Endothelial cell of umbilical vein (primary cell): ENCODE data around the gene EP400. TPM values are rescaled to one million over a fixed set of nuclear protein-coding genes. Genes with fewer than 3 reads are reported as not detected.

ENCODE experiments used
- BruUV-seq: library from RNA; stranded (reverse); fragments of 400-500 nt; replicated peaks from 2 replicates; lab custom pipeline; 2021; lab: Mats Ljungman, UMichigan
- CTCF ChIA-PET: fragments of 300-600, 350-600 bp; sonication (Branson Sonifier 250); formaldehyde crosslinking; loops from one replicate; lab custom pipeline; 2021; ENCODE audit warnings: antibody characterized with exemption, inconsistent platforms; lab: Charles Lee
- POLR2A ChIA-PET: fragments of 300-600, 350-600 bp; sonication (Branson Sonifier 250); formaldehyde crosslinking; loops from one replicate; lab custom pipeline; 2021; ENCODE audit warnings: antibody characterized with exemption, inconsistent platforms; lab: Charles Lee
- DNase-seq: peaks from one replicate; pipeline ENCODE4 v3.0.0-alpha.2; 2011; ENCODE audit warnings: low read depth, low spot score
- FAIRE-seq: peaks from 2 replicates; lab custom pipeline; 2011; peaks lifted over from hg19 to GRCh38; lab: Jason Lieb, UNC
- H2AFZ ChIP-seq: 2 replicates; pipeline ENCODE4 v1.6.0; 2012; ENCODE audit warnings: low read depth, low read length, control low read depth, inconsistent platforms
- H3K27ac ChIP-seq: 2 replicates; pipeline ENCODE4 v1.5.1; 2011; ENCODE audit warnings: low read depth, mild to moderate bottlenecking, control low read depth, low read length, moderate library complexity; ENCODE audit not compliant: insufficient read depth
- H3K27me3 ChIP-seq, 2 experiments: 2 replicates each; pipeline versions ENCODE4 v1.6.0 to v1.6.1; 2011; ENCODE audit warnings: low read length in 2 of 2, mixed read lengths in 1 of 2; ENCODE audit not compliant: control insufficient read depth in 2 of 2, insufficient read depth in 2 of 2
- H3K36me3 ChIP-seq, 2 experiments: 2 replicates in 1 of 2; 3 replicates in 1 of 2; pipeline ENCODE4 v1.5.1; 2011; ENCODE audit warnings: low read length in 2 of 2, mild to moderate bottlenecking in 1 of 2, moderate library complexity in 1 of 2; ENCODE audit not compliant: control insufficient read depth in 2 of 2, insufficient read depth in 2 of 2; ENCODE audit errors: extremely low read depth in 1 of 2
- H3K4me1 ChIP-seq: 3 replicates; pipeline ENCODE4 v1.5.1; 2011; ENCODE audit warnings: mild to moderate bottlenecking, low read length; ENCODE audit not compliant: control insufficient read depth, insufficient read depth; ENCODE audit errors: extremely low read depth
- H3K4me2 ChIP-seq: 2 replicates; pipeline ENCODE4 v1.6.1; 2011; ENCODE audit warnings: low read length, control low read depth, mixed read lengths; ENCODE audit not compliant: insufficient read depth
- H3K4me3 ChIP-seq, 3 experiments: fragments of 200-600 bp in 1 of 3; sonication (generic), shearing (Covaris generic) in 1 of 3; replicated peaks in 1 of 3; 2 replicates each; pipeline ENCODE4 v1.5.1; 2011 to 2016; ENCODE audit warnings: control low read depth in 3 of 3, low read length in 3 of 3, mild to moderate bottlenecking in 2 of 3, inconsistent platforms in 1 of 3, low read depth in 1 of 3, moderate library complexity in 1 of 3; ENCODE audit not compliant: insufficient read depth in 1 of 3
- H3K79me2 ChIP-seq: 2 replicates; pipeline ENCODE4 v1.6.0; 2012; ENCODE audit warnings: low read length, inconsistent platforms; ENCODE audit not compliant: control insufficient read depth, insufficient read depth
- H3K9ac ChIP-seq: replicated peaks from 2 replicates; pipeline ENCODE3; 2011; ENCODE audit warnings: low read length, control low read depth; ENCODE audit not compliant: insufficient read depth; ENCODE audit errors: extremely low read depth
- H3K9me1 ChIP-seq: replicated peaks from 3 replicates; pipeline ENCODE4 v1.6.0; 2011; ENCODE audit warnings: mild to moderate bottlenecking, low read length; ENCODE audit not compliant: control insufficient read depth, insufficient read depth; ENCODE audit errors: extremely low read depth
- H3K9me3 ChIP-seq: replicated peaks from 2 replicates; pipeline ENCODE4 v1.5.1; 2012; ENCODE audit warnings: low read length, inconsistent platforms; ENCODE audit not compliant: control insufficient read depth, insufficient read depth
- H4K20me1 ChIP-seq: replicated peaks from 2 replicates; pipeline ENCODE3; 2011; ENCODE audit warnings: mild to moderate bottlenecking, low read length; ENCODE audit not compliant: control insufficient read depth, insufficient read depth; ENCODE audit errors: extremely low read depth
- EZH2 ChIP-seq: IDR thresholded peaks from 2 replicates; pipeline ENCODE4 v1.6.1; 2012; ENCODE audit warnings: borderline replicate concordance, low read depth, mild to moderate bottlenecking, moderate library complexity, low read length, inconsistent platforms; ENCODE audit not compliant: severe bottlenecking
- FOS ChIP-seq: IDR thresholded peaks from 2 replicates; pipeline ENCODE4 v1.6.1; 2011; ENCODE audit warnings: mild to moderate bottlenecking, low read length, moderate library complexity, borderline replicate concordance; ENCODE audit not compliant: insufficient read depth
- GATA2 ChIP-seq: IDR thresholded peaks from 2 replicates; pipeline ENCODE4 v1.7.0; 2011; ENCODE audit warnings: low read depth, mild to moderate bottlenecking, moderate library complexity, mixed read lengths, low read length; ENCODE audit not compliant: insufficient read length, insufficient read depth
- JUN ChIP-seq: IDR thresholded peaks from 2 replicates; pipeline ENCODE4 v1.6.1; 2011; ENCODE audit warnings: borderline replicate concordance, low read depth; ENCODE audit not compliant: insufficient read length, insufficient read depth
- MYC ChIP-seq: IDR thresholded peaks from one replicate; pipeline ENCODE4 v1.6.1; 2011; ENCODE audit warnings: mild to moderate bottlenecking, low read depth, low read length
- POLR2A ChIP-seq: IDR thresholded peaks from 2 replicates; pipeline ENCODE4 v1.6.1; 2012; ENCODE audit warnings: low read depth, mild to moderate bottlenecking, control low read depth, low read length
- POLR2AphosphoS5 ChIP-seq: IDR thresholded peaks from 2 replicates; pipeline ENCODE4 v1.6.1; 2012; ENCODE audit warnings: low read depth, mild to moderate bottlenecking, control low read depth, low read length, moderate library complexity; ENCODE audit not compliant: insufficient read depth
- dilution Hi-C: fragments of 300-500 bp; cut with MboI; formaldehyde crosslinking; loops from one replicate; pipeline ENCODE4 v1.15.0; 2019; ENCODE audit warnings: low sequenced_read_pairs; ENCODE audit not compliant: extremely low pct_ligation_motif_present
- intact Hi-C: fragments of 100-400 bp; cut with micrococcal nuclease; formaldehyde crosslinking; loops from one replicate; pipeline ENCODE4 v1.10.0; 2022
- polyA plus RNA-seq, 4 experiments: library from polyadenylated mRNA; depleted of rRNA in 3 of 4; stranded (reverse) in 3 of 4; unstranded in 1 of 4; fragments of >200 nt; gene quantifications; 2 replicates each; pipeline versions ENCODE4 v1.2.1 to v1.2.3, GENCODE V29; 2011 to 2012; ENCODE audit warnings: missing spikeins in 1 of 4
- total RNA-seq: library from RNA; stranded (reverse); gene quantifications from 2 replicates; pipeline ENCODE4 v1.2.3, GENCODE V29; 2021
- TF ChIP-seq, protein P1 (sequence below): IDR thresholded peaks from 2 replicates; pipeline ENCODE4 v1.6.1; 2011; ENCODE audit not compliant: insufficient read depth, insufficient read length
- TF ChIP-seq, protein P2 (sequence below), 2 donors: IDR thresholded peaks; 1 replicate in 1 of 2; 2 replicates in 1 of 2; pipeline ENCODE4 v1.5.1; 2011; ENCODE audit warnings: low read length in 2 of 2, mild to moderate bottlenecking in 2 of 2, moderate library complexity in 2 of 2, control low read depth in 1 of 2, inconsistent platforms in 1 of 2, low read depth in 1 of 2; ENCODE audit not compliant: insufficient read depth in 1 of 2; ENCODE audit errors: extremely low read depth in 1 of 2

EP400 gene
- total and polyA plus RNA-seq, 2 donors (not counting 3 experiments of a cell fraction or from before 2014, with no cell fraction given), result 9.0 to 57.7 TPM

DNA sequence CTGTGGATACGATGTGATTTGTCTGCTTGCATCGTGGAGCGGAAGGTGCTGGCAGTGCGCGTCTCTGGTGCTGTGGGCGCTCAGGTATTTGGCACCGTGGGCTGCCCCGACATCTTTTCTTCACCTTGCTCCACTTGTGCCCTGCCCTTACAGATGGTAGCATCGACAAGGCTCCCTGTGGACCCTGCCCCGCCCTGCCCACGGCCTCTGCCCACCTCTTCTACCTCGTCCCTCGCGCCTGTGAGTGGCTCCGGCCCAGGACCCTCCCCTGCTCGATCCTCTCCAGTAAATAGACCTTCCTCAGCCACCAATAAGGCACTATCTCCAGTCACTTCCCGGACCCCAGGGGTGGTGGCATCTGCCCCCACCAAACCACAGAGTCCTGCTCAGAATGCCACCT, 36.6 kb downstream of the EP400 start:
- intact Hi-C loops, result no loop called here
- no peak overlapping the region for H3K9ac ChIP-seq
- no peaks in the 10 kb centered on the region for H3K79me2 ChIP-seq
- H3K4me1 ChIP-seq, result no peaks in the 10 kb centered on the region
- no peak for FAIRE-seq
- dilution Hi-C loops, result no loop called here
- POLR2A ChIA-PET, result no interaction called here
- H3K27ac ChIP-seq, result no peak overlapping the region
- no peaks in the 10 kb centered on the region for H4K20me1 ChIP-seq
- H2AFZ ChIP-seq, result no peak overlapping the region
- H3K4me2 ChIP-seq, result no peak overlapping the region
- CTCF ChIA-PET, result no interaction called here
- H3K9me3 ChIP-seq, result no peaks in the 10 kb centered on the region
- no TSS peak for BruUV-seq
- H3K36me3 ChIP-seq, result peaks cover 16 to 39% of the 10 kb centered on the region in 2 experiments
- TF ChIP-seq, protein P1, sequence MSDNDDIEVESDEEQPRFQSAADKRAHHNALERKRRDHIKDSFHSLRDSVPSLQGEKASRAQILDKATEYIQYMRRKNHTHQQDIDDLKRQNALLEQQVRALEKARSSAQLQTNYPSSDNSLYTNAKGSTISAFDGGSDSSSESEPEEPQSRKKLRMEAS, result no peak
- no peak for TF ChIP-seq JUN
- no peak for TF ChIP-seq MYC
- no peak for TF ChIP-seq POLR2AphosphoS5
- no peak for TF ChIP-seq FOS
- no peak for TF ChIP-seq GATA2
- no peak for TF ChIP-seq POLR2A
- TF ChIP-seq EZH2, result no peak
- TF ChIP-seq, protein P2, sequence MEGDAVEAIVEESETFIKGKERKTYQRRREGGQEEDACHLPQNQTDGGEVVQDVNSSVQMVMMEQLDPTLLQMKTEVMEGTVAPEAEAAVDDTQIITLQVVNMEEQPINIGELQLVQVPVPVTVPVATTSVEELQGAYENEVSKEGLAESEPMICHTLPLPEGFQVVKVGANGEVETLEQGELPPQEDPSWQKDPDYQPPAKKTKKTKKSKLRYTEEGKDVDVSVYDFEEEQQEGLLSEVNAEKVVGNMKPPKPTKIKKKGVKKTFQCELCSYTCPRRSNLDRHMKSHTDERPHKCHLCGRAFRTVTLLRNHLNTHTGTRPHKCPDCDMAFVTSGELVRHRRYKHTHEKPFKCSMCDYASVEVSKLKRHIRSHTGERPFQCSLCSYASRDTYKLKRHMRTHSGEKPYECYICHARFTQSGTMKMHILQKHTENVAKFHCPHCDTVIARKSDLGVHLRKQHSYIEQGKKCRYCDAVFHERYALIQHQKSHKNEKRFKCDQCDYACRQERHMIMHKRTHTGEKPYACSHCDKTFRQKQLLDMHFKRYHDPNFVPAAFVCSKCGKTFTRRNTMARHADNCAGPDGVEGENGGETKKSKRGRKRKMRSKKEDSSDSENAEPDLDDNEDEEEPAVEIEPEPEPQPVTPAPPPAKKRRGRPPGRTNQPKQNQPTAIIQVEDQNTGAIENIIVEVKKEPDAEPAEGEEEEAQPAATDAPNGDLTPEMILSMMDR (IDR thresholded peaks at IDR 0.05; ENCODE audit: extremely low read depth in 1 of 2, insufficient read depth in 1 of 2, low read depth in 1 of 2, low read length in 2 of 2), result no peak
- H3K9me1 ChIP-seq, result no peaks in the 10 kb centered on the region
- no peaks in the 10 kb centered on the region for H3K27me3 ChIP-seq
- H3K4me3 ChIP-seq, result no peak overlapping the region
- no peak for DNase-seq
